D341Med (cell line): Measurements from ENCODE around the gene NCK1.

ENCODE experiments used
- DNase-seq: peaks from one replicate; pipeline ENCODE4 v3.0.0; 2012; ENCODE audit warnings: low spot score

The NCK1 gene

DNA sequence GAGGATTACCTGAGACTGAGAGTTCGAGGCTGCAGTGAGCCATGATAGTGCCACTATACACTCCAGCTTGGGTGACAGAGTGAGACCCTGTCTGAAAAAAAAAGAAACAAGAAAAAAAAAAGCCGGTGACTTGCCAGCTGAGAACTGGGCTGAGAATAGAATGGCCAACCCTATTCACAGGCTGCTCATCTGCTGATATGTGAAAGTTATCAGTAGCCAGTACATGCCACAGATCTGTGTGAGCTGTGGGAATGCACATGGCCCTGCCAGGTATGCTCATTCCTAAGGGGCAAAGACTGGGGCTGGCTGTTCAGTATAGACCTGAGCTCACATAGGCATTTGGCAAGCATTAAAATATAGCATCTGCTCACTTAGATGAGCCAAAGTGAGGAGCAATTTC lies 126.6 kb downstream of the NCK1 start:
- DNase-seq = no peak

DNA sequence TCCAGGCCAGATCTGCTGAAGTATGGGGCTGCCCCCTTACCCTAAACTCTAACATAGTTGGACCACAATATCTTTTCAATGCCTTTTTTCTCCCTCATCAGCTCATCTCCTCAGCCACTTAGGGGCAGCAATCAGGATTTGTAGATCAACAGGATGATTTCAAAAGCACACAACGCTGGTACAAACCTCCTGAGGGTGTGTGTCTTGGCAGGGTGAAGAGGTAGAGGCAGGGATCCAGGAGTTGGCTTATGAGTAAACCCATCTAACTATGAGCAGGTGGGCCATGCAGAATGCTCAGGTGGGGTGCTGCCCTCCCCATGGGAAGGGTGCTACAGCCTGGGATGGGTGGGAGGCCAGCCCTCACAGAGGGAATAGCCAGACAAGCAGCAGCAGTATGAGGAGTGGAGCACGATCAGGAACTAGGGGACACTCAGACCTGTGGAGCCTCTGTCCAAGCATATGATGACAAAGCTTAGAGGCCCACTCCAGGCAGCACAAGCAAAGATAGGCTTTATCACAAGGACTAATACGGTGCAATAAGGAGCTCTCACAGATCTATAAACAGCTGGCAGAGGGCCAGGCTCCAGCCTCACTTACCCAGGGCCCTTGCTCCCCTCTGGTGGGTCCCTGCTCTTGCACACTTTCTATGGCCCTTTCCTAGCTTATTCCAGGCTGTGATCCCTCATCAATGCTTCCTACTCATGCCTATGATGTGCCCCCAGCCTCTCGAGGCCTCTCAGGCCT lies 127.9 kb downstream of the NCK1 start:
- no peak for DNase-seq

DNA sequence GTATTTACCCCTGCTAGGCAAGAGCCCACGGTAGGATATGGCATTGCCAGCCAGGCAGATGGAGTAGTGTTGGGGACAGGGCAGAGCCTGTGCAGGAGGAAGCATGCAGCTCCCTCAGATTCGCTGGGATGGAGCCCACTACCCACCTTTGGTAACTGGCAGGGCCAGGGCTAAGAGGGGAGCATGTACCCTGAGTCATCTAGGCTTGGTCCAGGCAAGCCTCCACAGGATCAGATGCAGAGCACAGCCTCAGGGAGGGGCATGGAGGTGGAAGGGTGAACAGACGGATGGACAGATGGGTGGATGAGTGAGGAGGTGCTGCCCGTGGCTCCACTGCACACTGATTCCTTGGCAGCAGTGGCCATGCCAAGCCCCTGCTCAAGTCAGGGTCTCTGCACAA lies 128.8 kb downstream of the NCK1 start:
- no peak for DNase-seq

DNA sequence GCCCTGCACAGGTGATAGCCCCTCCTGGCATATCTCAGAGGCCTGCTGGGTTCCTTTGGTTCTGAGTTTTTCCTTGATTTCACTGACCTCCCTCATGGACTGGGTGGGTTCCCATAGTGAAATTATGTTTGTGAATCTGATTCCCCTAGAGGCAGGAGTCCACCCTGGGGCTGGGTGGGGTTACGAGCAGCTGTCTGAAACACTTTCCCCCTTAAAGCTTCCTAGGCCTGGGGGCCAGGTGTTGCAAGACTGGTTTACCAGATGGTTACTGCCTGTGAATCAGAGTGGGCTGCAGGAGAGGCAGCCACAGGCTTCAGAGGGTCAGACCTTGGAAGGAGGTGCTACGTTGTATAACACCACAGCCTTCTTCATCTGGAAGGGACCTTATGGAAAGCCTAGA lies 130.1 kb downstream of the NCK1 start:
- DNase-seq = no peak

DNA sequence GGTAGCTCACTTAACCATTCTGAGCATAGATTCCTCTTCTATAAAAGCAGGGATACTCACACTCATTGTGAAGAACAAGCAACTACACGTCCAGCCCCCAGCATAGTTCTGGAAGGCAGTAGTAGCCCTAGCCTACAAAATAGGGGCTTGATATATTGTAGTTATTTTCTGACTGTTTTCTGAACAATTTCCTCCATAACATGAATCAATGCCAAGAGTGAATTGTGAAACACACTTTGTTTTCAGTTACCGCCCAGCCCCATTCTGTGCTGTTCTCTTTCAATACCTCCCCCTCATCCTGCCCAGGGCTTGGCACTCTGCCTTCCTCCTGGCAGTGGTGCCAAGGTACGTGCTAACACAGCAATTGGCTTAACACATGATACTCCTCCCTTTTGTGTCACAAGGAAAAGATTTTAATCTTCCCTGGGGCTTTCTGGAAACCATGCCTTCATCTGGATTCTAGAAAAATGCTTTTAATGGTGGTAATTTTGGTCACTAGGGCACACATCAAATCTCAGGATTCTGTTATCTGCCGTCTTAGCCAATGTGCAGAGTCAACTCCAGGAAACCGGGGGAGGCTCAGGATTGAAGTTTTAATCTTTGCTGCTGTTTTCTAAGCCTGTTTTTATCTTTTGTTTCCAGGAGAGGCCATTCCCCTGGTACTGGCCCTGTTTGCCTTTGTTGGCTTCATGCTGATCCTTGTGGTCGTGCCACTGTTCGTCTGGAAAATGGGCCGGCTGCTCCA lies 132.9 kb downstream of the NCK1 start:
- DNase-seq = no peak

DNA sequence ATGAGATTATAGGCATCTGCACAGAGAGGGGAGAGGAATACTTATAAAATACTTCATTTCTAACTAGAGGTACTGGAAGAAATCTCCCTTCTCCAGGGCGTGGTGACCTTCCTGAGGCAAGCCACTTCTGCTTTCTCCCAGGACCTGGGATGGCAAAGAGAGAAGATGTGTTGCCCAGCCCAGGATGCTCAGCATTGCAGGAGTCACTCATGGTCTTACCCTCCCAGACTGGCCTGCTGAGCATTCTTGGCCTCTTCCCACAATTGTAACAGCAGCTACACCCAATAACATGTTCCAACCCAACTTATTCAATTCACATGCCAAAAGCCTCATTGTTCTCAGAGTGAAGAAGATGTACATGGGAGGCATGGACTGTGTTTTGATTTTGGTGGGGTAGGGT lies 133.6 kb downstream of the NCK1 start:
- no peak for DNase-seq
